OCI-LY7 (cell line): ENCODE results near the gene DLGAP4. TPM values are rescaled to one million over a fixed set of nuclear protein-coding genes. Genes with fewer than 3 reads are reported as not detected.
A peak's percentile ranks its signal among the peaks of the same experiment; 100 is the strongest.

Experiments
- BruUV-seq: library from RNA; stranded (reverse); fragments of 400-500 nt; replicated peaks from 2 replicates; lab custom pipeline; 2021; lab: Mats Ljungman, UMichigan
- CTCF ChIA-PET: fragments of 300-600 bp; sonication (Branson Sonifier 250); formaldehyde crosslinking; loops from one replicate; lab custom pipeline; 2022; ENCODE audit warnings: antibody characterized with exemption; ENCODE audit not compliant: unreplicated experiment; lab: Charles Lee
- POLR2A ChIA-PET: fragments of 300-600 bp; sonication (Branson Sonifier 250); formaldehyde crosslinking; loops from one replicate; lab custom pipeline; 2022; ENCODE audit warnings: antibody characterized with exemption; lab: Charles Lee
- DNase-seq: peaks from one replicate; pipeline ENCODE4 v3.0.0-alpha.2; 2015; ENCODE audit warnings: low spot score
- H2AFZ ChIP-seq: fragments of 200-600 bp; sonication (generic), shearing (Covaris generic); 2 replicates; pipeline ENCODE4 v1.6.1; 2014; ENCODE audit warnings: mild to moderate bottlenecking, antibody characterized with exemption, low read length, moderate library complexity
- H3K27ac ChIP-seq: fragments of 200-600 bp; sonication (generic); 2 replicates; pipeline ENCODE4 v1.5.1; 2014; ENCODE audit warnings: mixed run types, low read depth, mild to moderate bottlenecking, moderate library complexity, low read length, inconsistent platforms; ENCODE audit not compliant: poor library complexity, severe bottlenecking
- H3K36me3 ChIP-seq: fragments of 200-600 bp; sonication (generic); 2 replicates; pipeline ENCODE4 v1.6.1; 2014; ENCODE audit warnings: mild to moderate bottlenecking, antibody characterized with exemption, low read length, moderate library complexity, mixed read lengths; ENCODE audit not compliant: insufficient read depth
- H3K4me1 ChIP-seq: fragments of 200-600 bp; sonication (generic); 2 replicates; pipeline ENCODE4 v1.5.1; 2014; ENCODE audit warnings: mild to moderate bottlenecking, low read length; ENCODE audit not compliant: insufficient read depth, poor library complexity, severe bottlenecking
- H3K4me2 ChIP-seq: fragments of 200-600 bp; sonication (generic); 2 replicates; pipeline ENCODE4 v1.6.1; 2014; ENCODE audit warnings: mild to moderate bottlenecking, low read length
- H3K4me3 ChIP-seq: fragments of 200-600 bp; sonication (generic); 2 replicates; pipeline ENCODE4 v1.5.1; 2014; ENCODE audit warnings: mild to moderate bottlenecking, low read depth, low read length; ENCODE audit not compliant: poor library complexity, severe bottlenecking
- H3K79me2 ChIP-seq: fragments of 200-600 bp; sonication (generic); 2 replicates; pipeline ENCODE4 v1.6.1; 2016; ENCODE audit warnings: low read depth, mild to moderate bottlenecking, low read length, moderate library complexity, mixed read lengths; ENCODE audit not compliant: insufficient read depth
- H3K9me2 ChIP-seq: fragments of 200-600 bp; sonication (generic); 2 replicates; pipeline ENCODE4 v1.6.1; 2016; ENCODE audit warnings: mild to moderate bottlenecking, low read length, mixed read lengths; ENCODE audit not compliant: insufficient read depth
- H3K9me3 ChIP-seq: fragments of 200-600 bp; sonication (generic); 2 replicates; pipeline ENCODE4 v1.6.1; 2014; ENCODE audit warnings: mild to moderate bottlenecking, mixed run types, low read length, mixed read lengths
- H4K20me1 ChIP-seq: fragments of 200-600 bp; sonication (generic); 2 replicates; pipeline ENCODE4 v1.6.1; 2014; ENCODE audit warnings: mild to moderate bottlenecking, antibody characterized with exemption, low read length, moderate library complexity, mixed read lengths; ENCODE audit not compliant: insufficient read depth
- EZH2phosphoT487 ChIP-seq: fragments of 200-600 bp; sonication (generic); IDR thresholded peaks from 2 replicates; pipeline ENCODE4 v1.6.1; 2018; ENCODE audit warnings: low read depth, borderline replicate concordance, mild to moderate bottlenecking, mixed run types, antibody characterized with exemption, low read length, moderate library complexity, mixed read lengths
- intact Hi-C: fragments of 100-400 bp; cut with micrococcal nuclease; formaldehyde crosslinking; loops from one replicate; pipeline ENCODE4 v1.10.0; 2022; ENCODE audit not compliant: unreplicated experiment
- small RNA-seq: library from RNA; depleted of rRNA; stranded (forward); fragments of <200 nt; gene quantifications from one replicate; pipeline ENCODE3, GENCODE V24; 2014
- total RNA-seq, 2 experiments: library from RNA; depleted of rRNA in 1 of 2; stranded (reverse); fragments of >200 nt in 1 of 2; shearing (Covaris generic) in 1 of 2; gene quantifications; 2 replicates each; pipeline ENCODE4 v1.2.3, GENCODE V29; 2014 to 2022
- TF ChIP-seq, protein P1 (sequence below): fragments of 200-600 bp; sonication (generic); conservative IDR thresholded peaks from 2 replicates; pipeline ENCODE4 v1.5.1; 2014; ENCODE audit warnings: mild to moderate bottlenecking, antibody characterized with exemption, low read length, moderate library complexity, mixed read lengths

Gene DLGAP4
- total RNA-seq, 2 experiments from 2014 or later: 7.7 to 41.6 TPM

DNA sequence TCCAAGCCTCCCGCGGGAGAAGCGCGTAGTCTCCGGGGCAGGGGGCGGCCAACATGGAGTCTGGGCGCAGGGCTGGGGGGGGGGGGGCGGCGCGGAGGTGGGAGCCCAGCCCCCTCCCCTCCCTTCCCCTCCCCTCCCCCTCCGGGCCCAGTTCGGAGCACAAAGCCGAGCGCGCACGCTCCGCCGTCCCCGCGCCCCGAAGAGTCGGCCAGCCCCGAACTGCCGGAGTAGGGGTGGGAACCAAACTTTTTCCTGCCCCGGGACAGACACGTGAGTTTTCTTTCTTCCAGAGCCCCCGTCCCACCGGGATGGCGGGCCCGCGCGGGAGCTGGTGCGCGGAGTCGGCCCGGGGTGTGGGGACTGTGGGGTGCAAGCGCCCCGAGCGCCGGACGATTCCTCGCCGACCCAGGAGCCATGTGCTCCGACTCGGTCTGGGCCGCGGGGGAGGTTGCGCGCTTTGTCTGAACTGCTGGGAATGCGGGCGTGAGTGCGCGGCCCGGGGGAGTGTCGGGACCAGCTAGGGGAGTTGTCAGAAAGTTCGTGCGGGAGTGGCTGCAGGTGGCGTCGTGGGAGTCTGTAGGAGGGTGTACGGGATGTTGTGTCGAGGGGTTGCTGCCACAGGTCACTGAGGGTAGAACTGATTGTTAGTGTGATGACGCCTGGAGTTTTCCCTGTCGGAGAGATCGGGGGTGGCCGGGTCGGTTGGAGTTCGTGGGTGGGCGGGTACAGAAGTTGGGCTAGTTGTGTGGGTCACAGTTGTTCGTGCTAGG, 268.4 kb downstream of the DLGAP4 start:
- no TSS peak for BruUV-seq
- peak overlapping the region; percentile 69 for H3K27ac ChIP-seq
- no peaks in the 10 kb centered on the region for H3K9me2 ChIP-seq
- POLR2A ChIA-PET: interaction anchor here (1.6 to 1.8 kb wide), 2 partner anchors 20 to 30 kb away, joined by 5 to 10 read pairs; partner anchors contain the start of gene RAB5IF
- H3K36me3 ChIP-seq: peaks cover 30% of the 10 kb centered on the region
- peak overlapping the region; percentile 85 for H3K4me2 ChIP-seq
- intact Hi-C loops: loop anchor here (5.0 kb wide), 1 partner anchor 112 kb away; no protein-coding TSS in a partner anchor
- H3K4me3 ChIP-seq: peak overlapping the region; percentile 88
- no peak overlapping the region for H2AFZ ChIP-seq
- no peaks in the 10 kb centered on the region for H4K20me1 ChIP-seq
- CTCF ChIA-PET: interaction anchor here (0.6 kb wide), 1 partner anchor 30 kb away, joined by 4 read pairs; no protein-coding TSS in a partner anchor
- H3K79me2 ChIP-seq: peaks cover 48% of the 10 kb centered on the region
- H3K4me1 ChIP-seq: peaks cover 25% of the 10 kb centered on the region
- TF ChIP-seq, protein P1, sequence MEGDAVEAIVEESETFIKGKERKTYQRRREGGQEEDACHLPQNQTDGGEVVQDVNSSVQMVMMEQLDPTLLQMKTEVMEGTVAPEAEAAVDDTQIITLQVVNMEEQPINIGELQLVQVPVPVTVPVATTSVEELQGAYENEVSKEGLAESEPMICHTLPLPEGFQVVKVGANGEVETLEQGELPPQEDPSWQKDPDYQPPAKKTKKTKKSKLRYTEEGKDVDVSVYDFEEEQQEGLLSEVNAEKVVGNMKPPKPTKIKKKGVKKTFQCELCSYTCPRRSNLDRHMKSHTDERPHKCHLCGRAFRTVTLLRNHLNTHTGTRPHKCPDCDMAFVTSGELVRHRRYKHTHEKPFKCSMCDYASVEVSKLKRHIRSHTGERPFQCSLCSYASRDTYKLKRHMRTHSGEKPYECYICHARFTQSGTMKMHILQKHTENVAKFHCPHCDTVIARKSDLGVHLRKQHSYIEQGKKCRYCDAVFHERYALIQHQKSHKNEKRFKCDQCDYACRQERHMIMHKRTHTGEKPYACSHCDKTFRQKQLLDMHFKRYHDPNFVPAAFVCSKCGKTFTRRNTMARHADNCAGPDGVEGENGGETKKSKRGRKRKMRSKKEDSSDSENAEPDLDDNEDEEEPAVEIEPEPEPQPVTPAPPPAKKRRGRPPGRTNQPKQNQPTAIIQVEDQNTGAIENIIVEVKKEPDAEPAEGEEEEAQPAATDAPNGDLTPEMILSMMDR: peak; percentile 29; the same call in 1 of the 2 replicates
- TF ChIP-seq EZH2phosphoT487: no peak
- peak; percentile 58 for DNase-seq
- H3K9me3 ChIP-seq: no peaks in the 10 kb centered on the region

DNA sequence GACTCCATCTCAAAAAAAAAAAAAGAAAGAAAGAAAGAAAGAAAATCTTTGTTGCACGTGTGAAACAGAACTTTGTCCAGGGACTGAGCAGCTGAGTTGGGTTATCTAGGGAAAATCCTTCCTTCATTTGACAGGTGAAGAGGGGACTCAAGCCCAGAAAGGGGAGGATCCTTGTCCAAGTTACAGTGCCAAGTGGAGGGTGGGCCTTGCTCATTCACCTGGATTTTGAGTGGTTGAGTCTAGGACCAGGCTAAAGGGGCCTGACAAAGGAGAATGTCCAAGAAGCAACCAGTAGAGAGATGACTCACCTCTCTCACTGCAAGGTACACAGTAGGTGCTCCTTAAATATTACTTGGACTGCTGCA, 269.9 kb downstream of the DLGAP4 start:
- Histone ChIP-seq H3K36me3 (peaks cover 43% of the 10 kb centered on the region), H3K4me1 (peaks cover 25% of the 10 kb centered on the region), H3K9me3 (no peaks in the 10 kb centered on the region), H3K27ac (no peak overlapping the region), H2AFZ (no peak overlapping the region), H3K79me2 (peaks cover 48% of the 10 kb centered on the region), H3K9me2 (no peaks in the 10 kb centered on the region), H4K20me1 (no peaks in the 10 kb centered on the region), H3K4me3 (no peak overlapping the region), H3K4me2 (no peak overlapping the region)
- POLR2A ChIA-PET: interaction anchor here (0.6 to 2.9 kb wide), 4 partner anchors 12 to 497 kb away, joined by 3 to 15 read pairs (median 4); no protein-coding TSS in a partner anchor
- BruUV-seq: no TSS peak
- DNase-seq: no peak
- intact Hi-C loops: no loop called here
- CTCF ChIA-PET: no interaction called here
- TF ChIP-seq EZH2phosphoT487: no peak
- TF ChIP-seq, protein P1: no peak

Small RNA genes lying within 50 kb of the gene (small RNA-seq; reads per million reads assigned to genes)
- not detected for gene RF00017

Other genes with a start within 250 kb of the DLGAP4 start
- 0.26 and 0.54 TPM in 2 replicates for gene EPB41L1, start 151.6 kb upstream of the DLGAP4 start, total RNA-seq (2014; rRNA removed; shearing (Covaris generic))
- gene EPB41L1, start 151.6 kb upstream of the DLGAP4 start, total RNA-seq (2022): 1.4 and 1.6 TPM in 2 replicates
- 26.4 and 28.5 TPM in 2 replicates for gene AAR2, start 69.9 kb upstream of the DLGAP4 start, total RNA-seq (2014; rRNA removed; shearing (Covaris generic))
- 19.8 and 20.3 TPM in 2 replicates for gene AAR2, start 69.9 kb upstream of the DLGAP4 start, total RNA-seq (2022)
- gene MYL9, start 235.2 kb downstream of the DLGAP4 start, total RNA-seq (2014; rRNA removed; shearing (Covaris generic)): not detected in 2 replicates
- gene MYL9, start 235.2 kb downstream of the DLGAP4 start, total RNA-seq (2022): not detected in 2 replicates